CD14-positive monocyte (primary cell): ENCODE results near the gene DDX52. TPM values are rescaled to one million over a fixed set of nuclear protein-coding genes. Genes with fewer than 3 reads are reported as not detected.

ENCODE experiments used
- DNase-seq, 3 donors: peaks; one replicate each; pipeline ENCODE4 v3.0.0-alpha.2; 2011 to 2022
- H2AFZ ChIP-seq: 2 replicates; pipeline ENCODE4 v1.6.0; 2012; ENCODE audit warnings: mild to moderate bottlenecking, low read depth, low read length, inconsistent platforms; ENCODE audit not compliant: insufficient read depth, poor library complexity, severe bottlenecking
- H3K27ac ChIP-seq, 2 donors: 1 replicate in 1 of 2; 2 replicates in 1 of 2; pipeline ENCODE4 v1.5.1; 2012 to 2013; ENCODE audit warnings: low read length in 2 of 2, control low read depth in 1 of 2, inconsistent platforms in 1 of 2, low read depth in 1 of 2, mild to moderate bottlenecking in 1 of 2
- H3K27me3 ChIP-seq, 2 donors: one replicate each; pipeline versions ENCODE4 v1.6.0 to v1.6.1; 2011 to 2013; ENCODE audit warnings: low read length in 2 of 2; ENCODE audit not compliant: control insufficient read depth in 2 of 2, insufficient read depth in 2 of 2
- H3K36me3 ChIP-seq, 2 donors: replicated peaks in 1 of 2; 1 replicate in 1 of 2; 2 replicates in 1 of 2; pipeline versions ENCODE4 v1.5.1 to v1.6.1; 2012 to 2013; ENCODE audit warnings: low read length in 2 of 2, control low read depth in 1 of 2, inconsistent platforms in 1 of 2, mild to moderate bottlenecking in 1 of 2; ENCODE audit not compliant: insufficient read depth in 2 of 2, control insufficient read depth in 1 of 2
- H3K4me1 ChIP-seq, 2 donors: 1 replicate in 1 of 2; 2 replicates in 1 of 2; pipeline versions ENCODE4 v1.5.1 to v1.6.1; 2012 to 2013; ENCODE audit warnings: low read length in 2 of 2, control low read depth in 1 of 2, inconsistent platforms in 1 of 2, mild to moderate bottlenecking in 1 of 2, moderate library complexity in 1 of 2; ENCODE audit not compliant: insufficient read depth in 2 of 2, control insufficient read depth in 1 of 2
- H3K4me2 ChIP-seq: replicated peaks from 2 replicates; pipeline ENCODE3; 2012; ENCODE audit warnings: low read length, moderate library complexity, mild to moderate bottlenecking; ENCODE audit not compliant: poor library complexity, severe bottlenecking; ENCODE audit errors: extremely low read depth
- H3K4me3 ChIP-seq, 3 experiments: fragments of 200-600 bp in 1 of 3; sonication (generic) in 1 of 3; replicated peaks in 1 of 3; 1 replicate in 2 of 3; 2 replicates in 1 of 3; pipeline ENCODE4 v1.5.1; 2011 to 2013; ENCODE audit warnings: low read length in 3 of 3, mild to moderate bottlenecking in 3 of 3, control low read depth in 2 of 3, low read depth in 2 of 3, inconsistent platforms in 1 of 3, moderate library complexity in 1 of 3
- H3K79me2 ChIP-seq: 2 replicates; pipeline ENCODE4 v1.6.0; 2012; ENCODE audit warnings: mild to moderate bottlenecking, control low read depth, inconsistent platforms, low read length, moderate library complexity; ENCODE audit not compliant: insufficient read depth
- H3K9ac ChIP-seq: 2 replicates; pipeline ENCODE4 v1.6.0; 2017; ENCODE audit warnings: low read length, mild to moderate bottlenecking; ENCODE audit not compliant: insufficient read depth, poor library complexity, severe bottlenecking
- H3K9me3 ChIP-seq, 2 donors: replicated peaks in 1 of 2; 1 replicate in 1 of 2; 2 replicates in 1 of 2; pipeline versions ENCODE4 v1.5.1 to v1.6.1; 2012 to 2013; ENCODE audit warnings: low read length in 2 of 2, control low read depth in 1 of 2; ENCODE audit not compliant: control insufficient read depth in 1 of 2, insufficient read depth in 1 of 2
- H4K20me1 ChIP-seq: 2 replicates; pipeline ENCODE4 v1.6.0; 2012; ENCODE audit warnings: mild to moderate bottlenecking, low read length, control low read depth, moderate library complexity; ENCODE audit not compliant: insufficient read depth
- H3K27ac Mint-ChIP-seq, 7 donors: one replicate each; pipeline ENCODE4 v1.8.0; 2020; ENCODE audit warnings: mild to moderate bottlenecking in 7 of 7, mixed read lengths in 7 of 7, moderate library complexity in 6 of 7, inconsistent platforms in 2 of 7
- H3K27me3 Mint-ChIP-seq, 3 donors: one replicate each; pipeline ENCODE4 v1.8.0; 2021 to 2022; ENCODE audit warnings: low read depth in 3 of 3, mild to moderate bottlenecking in 3 of 3, mixed read lengths in 3 of 3, moderate library complexity in 3 of 3, inconsistent platforms in 1 of 3
- H3K36me3 Mint-ChIP-seq, 2 donors: one replicate each; pipeline ENCODE4 v1.8.0; 2020; ENCODE audit warnings: mixed read lengths in 2 of 2, inconsistent platforms in 1 of 2, mild to moderate bottlenecking in 1 of 2
- H3K4me1 Mint-ChIP-seq: one replicate; pipeline ENCODE4 v1.8.0; 2020; ENCODE audit warnings: mild to moderate bottlenecking, mixed read lengths
- H3K4me3 Mint-ChIP-seq, 2 donors: one replicate each; pipeline ENCODE4 v1.8.0; 2020; ENCODE audit warnings: mild to moderate bottlenecking in 2 of 2, mixed read lengths in 2 of 2, moderate library complexity in 1 of 2
- H3K9me3 Mint-ChIP-seq, 7 donors: one replicate each; pipeline ENCODE4 v1.8.0; 2020 to 2022; ENCODE audit warnings: mixed read lengths in 7 of 7, mild to moderate bottlenecking in 6 of 7, moderate library complexity in 6 of 7, inconsistent platforms in 2 of 7
- WGBS: methylation state at CpG from one replicate; pipeline ENCODE4 v1.1.5; 2013; ENCODE audit warnings: missing lambda C conversion rate; ENCODE audit not compliant: insufficient coverage; 5-methylcytosine and 5-hydroxymethylcytosine counted together
- intact Hi-C, 2 donors: fragments of 100-400 bp; cut with micrococcal nuclease; formaldehyde crosslinking; loops; one replicate each; pipeline versions ENCODE4 v1.15.0 to v1.15.1; 2023
- polyA plus RNA-seq, 3 donors: library from polyadenylated mRNA; depleted of rRNA in 1 of 3; unstranded in 2 of 3; stranded (reverse) in 1 of 3; fragments of 300-500 nt in 2 of 3; fragments of >200 nt in 1 of 3; fragmentation: Illumina TruSeq in 2 of 3; gene quantifications; 1 replicate in 2 of 3; 2 replicates in 1 of 3; pipeline ENCODE4 v1.2.3, GENCODE V29; 2012 to 2021
- TF ChIP-seq, protein P1 (sequence below): fragments of 200-600 bp; IDR thresholded peaks from one replicate; pipeline ENCODE4 v1.8.0; 2022; ENCODE audit warnings: antibody characterized with exemption, mild to moderate bottlenecking

Gene DDX52
- polyA plus RNA-seq, 3 donors = 6.4 to 11.3 (median 8.8) TPM

DNA sequence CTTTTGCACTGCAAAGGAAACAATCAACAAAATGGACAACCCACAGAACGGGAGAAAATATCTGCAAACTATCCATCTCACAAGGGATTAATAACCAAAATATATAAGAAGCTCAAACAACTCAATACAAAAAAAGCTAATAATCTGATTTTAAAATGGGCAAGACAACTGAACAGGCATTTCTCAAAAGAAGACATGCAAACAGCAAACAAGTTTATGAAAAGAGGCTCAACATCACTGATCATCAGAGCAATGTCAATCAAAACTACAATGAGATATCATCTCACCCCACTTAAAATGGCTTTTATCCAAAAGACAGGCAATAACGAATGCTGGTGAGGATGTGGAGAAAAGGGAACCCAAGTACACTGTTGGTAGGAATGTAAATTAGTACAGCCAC lies 68.8 kb downstream of the DDX52 start:
- no peak overlapping the region for H3K4me3 ChIP-seq
- Mint-ChIP-seq H3K27ac (no peak overlapping the region), H3K36me3 (peaks cover 79 to 91% of the 10 kb centered on the region in 2 donors), H3K4me3 (no peak overlapping the region), H3K4me1 (no peaks in the 10 kb centered on the region), H3K27me3 (no peaks in the 10 kb centered on the region), H3K9me3 (peaks cover 0 to 5% (median 0%) of the 10 kb centered on the region in 7 donors)
- no peak overlapping the region for H3K4me2 ChIP-seq
- H3K36me3 ChIP-seq = peaks cover 66 to 100% of the 10 kb centered on the region in 2 donors
- no peaks in the 10 kb centered on the region for H3K9me3 ChIP-seq
- peaks cover 12% of the 10 kb centered on the region for H4K20me1 ChIP-seq
- TF ChIP-seq, protein P1, sequence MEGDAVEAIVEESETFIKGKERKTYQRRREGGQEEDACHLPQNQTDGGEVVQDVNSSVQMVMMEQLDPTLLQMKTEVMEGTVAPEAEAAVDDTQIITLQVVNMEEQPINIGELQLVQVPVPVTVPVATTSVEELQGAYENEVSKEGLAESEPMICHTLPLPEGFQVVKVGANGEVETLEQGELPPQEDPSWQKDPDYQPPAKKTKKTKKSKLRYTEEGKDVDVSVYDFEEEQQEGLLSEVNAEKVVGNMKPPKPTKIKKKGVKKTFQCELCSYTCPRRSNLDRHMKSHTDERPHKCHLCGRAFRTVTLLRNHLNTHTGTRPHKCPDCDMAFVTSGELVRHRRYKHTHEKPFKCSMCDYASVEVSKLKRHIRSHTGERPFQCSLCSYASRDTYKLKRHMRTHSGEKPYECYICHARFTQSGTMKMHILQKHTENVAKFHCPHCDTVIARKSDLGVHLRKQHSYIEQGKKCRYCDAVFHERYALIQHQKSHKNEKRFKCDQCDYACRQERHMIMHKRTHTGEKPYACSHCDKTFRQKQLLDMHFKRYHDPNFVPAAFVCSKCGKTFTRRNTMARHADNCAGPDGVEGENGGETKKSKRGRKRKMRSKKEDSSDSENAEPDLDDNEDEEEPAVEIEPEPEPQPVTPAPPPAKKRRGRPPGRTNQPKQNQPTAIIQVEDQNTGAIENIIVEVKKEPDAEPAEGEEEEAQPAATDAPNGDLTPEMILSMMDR = no peak
- no peak overlapping the region for H2AFZ ChIP-seq
- no peak for DNase-seq
- no peaks in the 10 kb centered on the region for H3K79me2 ChIP-seq
- no peak overlapping the region for H3K9ac ChIP-seq
- no peak overlapping the region for H3K27ac ChIP-seq
- H3K4me1 ChIP-seq = no peaks in the 10 kb centered on the region
- 100% methylated on average over 1 of the region's 2 CpGs for WGBS
- intact Hi-C loops = no loop called here
- no peaks in the 10 kb centered on the region for H3K27me3 ChIP-seq

DNA sequence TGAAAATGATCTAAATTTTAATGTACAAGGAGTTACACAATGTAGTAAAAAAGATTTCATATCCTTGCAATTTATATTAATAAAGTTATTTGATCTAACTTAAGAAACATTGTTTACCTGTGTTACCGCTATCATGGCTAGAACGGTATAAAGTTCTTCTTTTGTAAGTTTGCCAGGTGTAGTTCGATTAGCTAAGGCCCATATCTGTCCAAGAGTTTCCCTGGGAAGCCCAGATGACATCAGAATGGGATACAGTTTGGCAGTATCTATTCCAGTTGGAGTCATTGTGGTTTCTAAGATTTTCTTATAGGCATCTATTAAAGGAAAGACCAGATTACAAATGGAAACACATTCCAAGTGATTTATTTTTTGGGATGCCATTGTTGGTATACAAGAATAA lies 71.6 kb downstream of the DDX52 start:
- no peak overlapping the region for H3K4me2 ChIP-seq
- H3K27me3 ChIP-seq = no peaks in the 10 kb centered on the region
- Mint-ChIP-seq H3K36me3 (peaks cover 85 to 94% of the 10 kb centered on the region in 2 donors), H3K9me3 (peaks cover 0 to 5% (median 0%) of the 10 kb centered on the region in 7 donors), H3K27ac (no peak overlapping the region), H3K27me3 (no peaks in the 10 kb centered on the region), H3K4me1 (no peaks in the 10 kb centered on the region), H3K4me3 (no peak overlapping the region)
- no peaks in the 10 kb centered on the region for H3K4me1 ChIP-seq
- H3K9me3 ChIP-seq = no peaks in the 10 kb centered on the region
- no peak overlapping the region for H2AFZ ChIP-seq
- DNase-seq = no peak
- WGBS = no CpG with 5 or more reads among the region's 3 CpGs
- intact Hi-C loops = no loop called here
- H3K79me2 ChIP-seq = no peaks in the 10 kb centered on the region
- H3K4me3 ChIP-seq = no peak overlapping the region
- TF ChIP-seq, protein P1 = no peak
- H3K9ac ChIP-seq = no peak overlapping the region
- peaks cover 71 to 100% of the 10 kb centered on the region in 2 donors for H3K36me3 ChIP-seq
- H4K20me1 ChIP-seq = peaks cover 12% of the 10 kb centered on the region
- H3K27ac ChIP-seq = no peak overlapping the region
